NCI-H69 (cell line): ENCODE measurements around the gene ULK2.
"Not testable (repeated sequence)": the region's sequence is repeated elsewhere in the genome, so short reads cannot be mapped to it uniquely, and the experiment has no call there.

Experiments used
- DNase-seq: peaks from one replicate; lab custom pipeline; 2025; lab: John Stamatoyannopoulos, UW

Gene ULK2

GRCh38 chr17:19865021-19865420 is 2.7 kb downstream of the ULK2 start:
- no peak for DNase-seq

GRCh38 chr17:19860647-19861177 is 7.0 kb downstream of the ULK2 start:
- DNase-seq, result not testable (repeated sequence)

GRCh38 chr17:19857640-19858039 is 10.1 kb downstream of the ULK2 start:
- no peak for DNase-seq

- no peak for DNase-seq
Observed at GRCh38 chr17:19833914-19834313, 33.8 kb downstream of the ULK2 start.

GRCh38 chr17:19830061-19830460 is 37.7 kb downstream of the ULK2 start:
- DNase-seq, result no peak

GRCh38 chr17:19812407-19812806 is 55.3 kb downstream of the ULK2 start:
- peak; percentile 1 for DNase-seq

GRCh38 chr17:19805006-19805405 is 62.7 kb downstream of the ULK2 start:
- DNase-seq, result no peak

- no peak for DNase-seq
Observed at GRCh38 chr17:19800571-19800970, 67.2 kb downstream of the ULK2 start.

GRCh38 chr17:19799796-19800195 is 67.9 kb downstream of the ULK2 start:
- DNase-seq, result no peak

GRCh38 chr17:19796457-19796856 is 71.3 kb downstream of the ULK2 start:
- DNase-seq, result no peak

GRCh38 chr17:19791918-19792550 is 75.7 kb downstream of the ULK2 start:
- no peak for DNase-seq

GRCh38 chr17:19787733-19788357 is 79.9 kb downstream of the ULK2 start:
- no peak for DNase-seq

- no peak for DNase-seq
Observed at GRCh38 chr17:19785854-19786253, 81.9 kb downstream of the ULK2 start.

GRCh38 chr17:19781488-19782458 is 86.0 kb downstream of the ULK2 start:
- no peak for DNase-seq

- DNase-seq, result no peak
Observed at GRCh38 chr17:19780846-19781245, 86.9 kb downstream of the ULK2 start.

- no peak for DNase-seq
Observed at GRCh38 chr17:19773534-19773933, 94.2 kb downstream of the ULK2 start.

GRCh38 chr17:19771971-19772630 is 95.6 kb downstream of the ULK2 start:
- DNase-seq, result no peak

GRCh38 chr17:19770985-19771735 is 96.6 kb downstream of the ULK2 start:
- no peak for DNase-seq

GRCh38 chr17:19769946-19770652 is 97.6 kb downstream of the ULK2 start:
- no peak for DNase-seq

GRCh38 chr17:19768046-19768782 is 99.5 kb downstream of the ULK2 start:
- DNase-seq, result no peak
